ENCODE data around the gene CNN1. TPM values are rescaled to one million over a fixed set of nuclear protein-coding genes. Genes with fewer than 3 reads are reported as not detected.

CNN1 gene
- total RNA-seq, 1 experiment from 2014 or later, result 0.98 TPM

- TF ChIP-seq SIN3A (IDR thresholded peaks at IDR 0.05; ENCODE audit: borderline replicate concordance, insufficient read depth, low read depth, low read length), result no peak
- TF ChIP-seq REST (IDR thresholded peaks at IDR 0.05; ENCODE audit: insufficient read depth in 1 of 2, low read depth in 2 of 2, low read length in 1 of 2), result no peak
- no peak for TF ChIP-seq POLR2AphosphoS5 (IDR thresholded peaks at IDR 0.05; ENCODE audit: low read depth, low read length)
- TF ChIP-seq CTCF (IDR thresholded peaks at IDR 0.05), result no peak
- TF ChIP-seq TCF7L2 (IDR thresholded peaks at IDR 0.05; ENCODE audit: low read depth, low read length), result no peak
- Histone ChIP-seq H3K36me3 (ENCODE audit: control insufficient read depth, insufficient read depth, low read length) (no peaks in the 10 kb centered on the region), H3K27ac (ENCODE audit: low read length) (no peak overlapping the region), H3K9me3 (ENCODE audit: control insufficient read depth, insufficient read depth, low read depth, low read length) (no peaks in the 10 kb centered on the region), H3K27me3 (ENCODE audit: control insufficient read depth, insufficient read depth, low read length) (no peaks in the 10 kb centered on the region), H3K4me3 (ENCODE audit: low read depth in 2 of 2, low read length in 2 of 2) (no peak overlapping the region), H3K4me1 (ENCODE audit: control insufficient read depth, insufficient read depth, low read length) (no peaks in the 10 kb centered on the region)
- no TSS peak for BruUV-seq (replicated peaks)
- no peak for DNase-seq (ENCODE audit: low read depth, low spot score)
- in situ Hi-C loops (cut with HindIII; ENCODE audit: low pct_unique_long_range_greater_than_20kb, low sequenced_read_pairs) (loop anchor here (25.0 kb wide), 1 partner anchor 262 kb away; no protein-coding TSS in a partner anchor), intact Hi-C loops (cut with micrococcal nuclease; ENCODE audit: unreplicated experiment) (no loop called here)
- ChIA-PET POLR2A (no interaction called here), CTCF (no interaction called here)
- no peak for ATAC-seq
These were observed 36.0 kb downstream of the CNN1 start for GRCh38 chr19:11574689-11575088.

- Histone ChIP-seq H3K9me3 (ENCODE audit: control insufficient read depth, insufficient read depth, low read depth, low read length) (no peaks in the 10 kb centered on the region), H3K27ac (ENCODE audit: low read length) (no peak overlapping the region), H3K4me1 (ENCODE audit: control insufficient read depth, insufficient read depth, low read length) (no peaks in the 10 kb centered on the region), H3K4me3 (ENCODE audit: low read depth in 2 of 2, low read length in 2 of 2) (no peak overlapping the region), H3K27me3 (ENCODE audit: control insufficient read depth, insufficient read depth, low read length) (no peaks in the 10 kb centered on the region), H3K36me3 (ENCODE audit: control insufficient read depth, insufficient read depth, low read length) (no peaks in the 10 kb centered on the region)
- ChIA-PET POLR2A (interaction anchor here (0.6 to 0.7 kb wide), 2 partner anchors 57 to 135 kb away, joined by 3 read pairs; no protein-coding TSS in a partner anchor), CTCF (no interaction called here)
- no TSS peak for BruUV-seq (replicated peaks)
- ATAC-seq, result no peak
- in situ Hi-C loops (cut with HindIII; ENCODE audit: low pct_unique_long_range_greater_than_20kb, low sequenced_read_pairs), result no loop called here
- DNase-seq (ENCODE audit: low read depth, low spot score), result no peak
- intact Hi-C loops (cut with micrococcal nuclease; ENCODE audit: unreplicated experiment), result no loop called here
- TF ChIP-seq CTCF (IDR thresholded peaks at IDR 0.05) (no peak), REST (IDR thresholded peaks at IDR 0.05; ENCODE audit: insufficient read depth in 1 of 2, low read depth in 2 of 2, low read length in 1 of 2) (no peak), POLR2AphosphoS5 (IDR thresholded peaks at IDR 0.05; ENCODE audit: low read depth, low read length) (no peak), TCF7L2 (IDR thresholded peaks at IDR 0.05; ENCODE audit: low read depth, low read length) (no peak), SIN3A (IDR thresholded peaks at IDR 0.05; ENCODE audit: borderline replicate concordance, insufficient read depth, low read depth, low read length) (no peak)
These were observed 37.6 kb downstream of the CNN1 start for GRCh38 chr19:11576227-11576626.

Measured in Panc1 (cell line).